Erythroblast (primary cell): ENCODE results near the gene UBE2O.

Source experiments
- GATA1 ChIP-seq: IDR thresholded peaks from 2 replicates; pipeline ENCODE4 v1.6.1; 2011; ENCODE audit warnings: low read depth, mild to moderate bottlenecking, control low read depth, low read length, moderate library complexity
- POLR2A ChIP-seq: IDR thresholded peaks from 2 replicates; pipeline ENCODE4 v1.6.1; 2011; ENCODE audit warnings: mild to moderate bottlenecking, low read length

GRCh38 chr17:76410328-76410965, 42.5 kb downstream of the UBE2O start:
- no peak for TF ChIP-seq POLR2A
- TF ChIP-seq GATA1, result no peak
